IMR-90 (cell line): ENCODE results near the gene HECW1.

ENCODE experiments used
- BHLHE40 ChIP-seq: fragments of 150-350 bp; IDR thresholded peaks from 2 replicates; pipeline ENCODE4 v1.6.1; 2016; ENCODE audit warnings: mild to moderate bottlenecking, low read depth, low read length
- CEBPB ChIP-seq: IDR thresholded peaks from 2 replicates; pipeline ENCODE4 v1.6.1; 2012; ENCODE audit warnings: low read depth, low read length, improper control_type of control experiment
- CHD1 ChIP-seq: IDR thresholded peaks from 2 replicates; pipeline ENCODE4 v1.6.1; 2012; ENCODE audit warnings: low read depth, low read length, improper control_type of control experiment
- CTCF ChIP-seq: conservative IDR thresholded peaks from 2 replicates; pipeline ENCODE4 v1.5.1; 2012; ENCODE audit warnings: mild to moderate bottlenecking, low read depth, low read length, improper control_type of control experiment
- ELK1 ChIP-seq: fragments of 150-350 bp; IDR thresholded peaks from 2 replicates; pipeline ENCODE4 v1.6.1; 2016; ENCODE audit warnings: low read depth, mild to moderate bottlenecking, low read length, moderate library complexity, borderline replicate concordance
- FOS ChIP-seq: fragments of 150-350 bp; IDR thresholded peaks from 2 replicates; pipeline ENCODE4 v1.6.1; 2016; ENCODE audit warnings: low read depth, low read length
- MAFK ChIP-seq: IDR thresholded peaks from 2 replicates; pipeline ENCODE4 v1.6.1; 2012; ENCODE audit warnings: low read depth, low read length, improper control_type of control experiment
- MAZ ChIP-seq: IDR thresholded peaks from 2 replicates; pipeline ENCODE4 v1.6.1; 2012; ENCODE audit warnings: low read depth, mild to moderate bottlenecking, low read length, improper control_type of control experiment, moderate library complexity, borderline replicate concordance
- MXI1 ChIP-seq: IDR thresholded peaks from 2 replicates; pipeline ENCODE4 v1.6.1; 2012; ENCODE audit warnings: low read depth, mild to moderate bottlenecking, low read length, moderate library complexity, borderline replicate concordance
- POLR2A ChIP-seq: IDR thresholded peaks from 2 replicates; pipeline ENCODE4 v1.6.1; 2012; ENCODE audit warnings: mild to moderate bottlenecking, low read depth, low read length
- RAD21 ChIP-seq: IDR thresholded peaks from 2 replicates; pipeline ENCODE4 v1.6.1; 2012; ENCODE audit warnings: low read length, improper control_type of control experiment
- RCOR1 ChIP-seq: IDR thresholded peaks from 2 replicates; pipeline ENCODE4 v1.6.1; 2012; ENCODE audit warnings: mild to moderate bottlenecking, low read length, improper control_type of control experiment; ENCODE audit not compliant: insufficient replicate concordance
- SMC3 ChIP-seq: fragments of 150-350 bp; IDR thresholded peaks from 2 replicates; pipeline ENCODE4 v1.6.1; 2016; ENCODE audit warnings: low read depth, mild to moderate bottlenecking, antibody characterized with exemption, low read length, moderate library complexity
- USF2 ChIP-seq: fragments of 150-350 bp; IDR thresholded peaks from 2 replicates; pipeline ENCODE4 v1.6.1; 2017; ENCODE audit warnings: mild to moderate bottlenecking, antibody characterized with exemption, low read length, low read depth

- TF ChIP-seq RAD21 (no peak), CTCF (no peak), MAFK (no peak), POLR2A (no peak), CHD1 (no peak), ELK1 (no peak), RCOR1 (no peak), SMC3 (no peak), MAZ (no peak), USF2 (no peak), CEBPB (no peak), FOS (no peak), MXI1 (no peak), BHLHE40 (no peak)
These were observed 26.7 kb downstream of the HECW1 start for GRCh38 chr7:43139137-43139536.
